HG03378 (cell line): ENCODE data around the gene SCNN1B.
"Not testable (repeated sequence)": the region's sequence is repeated elsewhere in the genome, so short reads cannot be mapped to it uniquely, and the experiment has no call there.

Experiments used
- ATAC-seq: cut with Tn5 transposase; IDR thresholded peaks from one replicate; pipeline ENCODE4 v1.9.1; 2021; ENCODE audit warnings: mild to moderate bottlenecking, moderate library complexity; ENCODE audit not compliant: unreplicated experiment

SCNN1B gene

DNA sequence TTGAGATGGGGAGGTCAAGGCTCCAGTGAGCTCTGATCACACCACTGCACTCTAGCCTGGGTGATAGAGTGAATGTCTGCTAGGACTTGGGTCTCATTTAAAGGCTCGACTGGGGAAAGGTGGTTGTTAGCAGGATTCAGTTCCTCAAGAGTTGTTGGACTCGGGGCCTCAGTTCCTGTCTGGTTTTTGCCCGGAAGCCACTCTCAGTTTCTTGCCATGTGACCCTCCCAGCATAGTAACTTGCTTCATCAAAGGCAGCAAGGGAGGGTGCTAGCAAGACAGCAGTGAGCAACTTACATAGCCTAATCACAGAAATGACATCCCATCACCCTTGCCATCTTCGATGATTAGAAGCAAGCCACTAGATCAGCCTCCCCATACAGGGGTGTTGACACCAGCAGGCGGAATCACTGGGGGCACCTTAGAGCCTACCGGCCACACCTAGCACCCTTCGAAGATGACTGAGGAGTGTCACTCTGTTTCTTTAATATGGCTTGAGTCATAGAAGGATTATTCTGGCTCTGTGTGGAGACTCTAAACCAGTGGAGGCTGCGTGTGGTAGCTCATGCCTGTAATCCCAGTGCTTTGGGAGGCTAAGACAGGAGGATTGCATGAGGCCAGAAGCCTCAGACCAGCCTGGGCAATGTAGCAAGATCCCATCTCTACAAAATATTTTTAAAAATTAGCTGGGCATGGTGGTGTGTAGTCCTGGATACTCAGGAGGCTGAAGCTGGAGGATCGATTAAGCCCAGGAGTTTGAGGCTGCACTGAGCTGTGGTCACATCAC, 13.2 kb upstream of the SCNN1B start:
- no peak for ATAC-seq

DNA sequence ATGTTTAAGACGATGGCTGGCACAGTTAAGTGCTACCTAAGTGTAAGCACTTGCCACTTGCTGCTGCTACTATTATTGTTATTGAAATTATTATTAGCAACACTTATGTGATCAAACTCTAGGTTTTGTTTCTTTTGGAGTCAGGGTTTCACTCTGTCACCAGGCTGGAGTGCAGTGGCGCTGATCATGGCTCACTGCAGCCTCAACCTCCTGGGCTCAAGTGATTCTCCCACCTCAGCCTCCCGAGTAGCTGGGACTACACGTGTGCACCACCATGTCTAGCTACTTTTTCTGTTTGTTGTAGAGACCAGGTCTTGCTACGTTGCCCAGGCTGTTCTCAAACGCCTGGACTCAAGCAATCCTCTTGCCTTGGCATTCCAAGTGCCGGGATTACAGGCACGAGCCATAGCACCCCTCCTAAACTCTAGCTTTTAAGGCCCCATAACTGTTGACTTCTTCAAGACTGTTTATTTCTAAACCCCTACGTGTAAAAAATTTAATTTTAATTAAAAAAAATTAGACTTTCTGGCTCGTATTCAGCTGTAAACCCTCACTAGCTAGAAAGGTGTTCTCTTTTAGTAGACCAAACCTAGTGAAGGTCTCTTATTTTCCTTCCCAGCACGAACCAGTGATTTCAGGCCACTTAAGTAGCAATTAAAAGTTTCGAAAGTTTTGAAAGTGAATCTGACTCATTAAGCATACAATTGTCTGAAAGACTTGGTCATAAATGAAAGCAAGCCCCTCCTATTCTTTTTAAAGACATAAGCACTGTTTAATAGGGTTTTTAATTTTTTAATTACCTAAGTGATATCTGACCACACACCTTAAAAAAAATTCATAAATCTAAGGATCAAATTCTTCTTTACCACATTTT, 11.7 kb upstream of the SCNN1B start:
- ATAC-seq: no peak

DNA sequence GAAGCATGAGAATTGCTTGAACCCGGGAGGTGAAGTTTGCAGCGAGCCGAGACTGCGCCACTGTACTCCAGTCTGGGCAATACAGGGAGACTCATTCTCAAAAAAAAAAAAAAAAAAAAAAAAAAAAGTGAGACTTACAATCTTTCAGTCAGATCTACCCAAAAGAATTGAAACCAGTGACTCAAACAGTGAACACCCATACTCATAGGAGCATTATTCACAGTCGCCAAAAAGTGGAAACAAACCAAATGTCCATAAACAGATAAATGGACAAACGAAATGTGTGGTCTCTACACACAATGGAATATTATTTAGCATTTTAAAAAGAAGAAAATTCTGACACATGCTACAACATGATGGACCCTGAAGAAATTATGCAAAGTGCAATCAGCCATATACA, 9.1 kb upstream of the SCNN1B start:
- peak; percentile 56 for ATAC-seq

DNA sequence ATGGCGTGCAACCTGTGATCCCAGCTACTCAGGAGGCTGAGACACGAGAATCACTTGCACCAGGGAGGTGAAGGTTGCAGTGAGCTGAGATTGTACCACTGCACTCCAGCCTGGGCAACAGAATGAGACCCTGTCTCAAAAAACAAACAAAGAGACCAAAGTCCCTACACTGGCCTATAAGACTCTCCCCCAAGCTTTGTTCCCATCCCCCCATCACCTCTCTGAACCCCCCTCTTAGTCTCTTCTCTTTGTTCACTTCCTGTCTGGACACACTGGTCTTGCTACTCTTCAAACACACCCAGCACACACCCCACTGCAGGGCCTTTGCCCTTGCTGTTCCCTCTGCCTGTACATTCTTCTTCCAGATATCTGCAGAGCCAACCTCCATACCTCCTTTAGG, 7.8 kb upstream of the SCNN1B start:
- ATAC-seq: no peak

DNA sequence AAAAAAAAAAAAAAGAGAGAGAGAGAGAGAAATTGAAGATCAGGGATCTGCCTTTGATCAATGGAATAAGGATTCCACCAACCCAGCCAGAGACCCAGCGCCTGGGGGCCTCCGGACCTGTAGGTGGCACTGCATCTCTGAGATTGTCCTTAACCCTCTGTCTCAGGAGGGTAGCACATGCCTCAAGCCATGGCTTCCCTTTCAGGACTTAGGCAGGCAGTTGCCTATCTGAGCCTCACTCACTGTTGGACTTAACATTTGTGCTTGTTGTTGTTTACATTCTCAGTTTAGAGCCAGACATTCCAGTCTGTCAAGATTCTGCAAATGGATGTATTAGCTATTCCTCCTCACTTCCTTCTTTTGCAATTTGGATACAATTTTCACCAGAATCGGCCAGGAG, 5.1 kb upstream of the SCNN1B start:
- ATAC-seq: no peak

DNA sequence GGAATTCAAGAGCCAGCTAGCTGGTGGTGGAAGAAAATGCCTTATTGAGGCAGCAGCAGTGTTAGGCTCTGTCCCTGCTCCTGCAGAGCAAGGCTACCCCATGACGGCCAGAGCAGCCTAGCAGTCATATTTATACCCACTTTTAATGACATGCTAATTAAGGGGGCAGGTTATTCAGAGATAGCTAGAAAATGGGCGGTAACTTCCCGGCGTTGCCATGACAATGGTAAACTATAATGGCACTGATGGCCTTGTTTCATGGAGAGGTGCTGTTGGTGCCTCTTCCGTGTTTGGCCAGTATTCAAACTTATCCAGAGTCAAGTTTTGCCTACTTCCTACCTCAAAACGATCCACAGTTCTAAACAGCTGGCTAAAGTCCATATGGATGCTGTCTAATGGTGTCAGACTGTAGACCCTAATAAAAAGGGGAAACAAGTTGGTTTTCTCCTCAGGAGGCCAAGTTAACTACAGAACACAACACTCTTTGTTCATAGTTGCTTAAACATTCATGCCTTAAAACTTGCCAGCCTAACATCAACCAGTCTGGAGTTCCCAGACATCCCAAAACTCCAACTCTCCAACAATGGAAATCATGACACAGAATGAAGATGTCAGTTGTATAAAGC, 3.7 kb upstream of the SCNN1B start:
- ATAC-seq: no peak

DNA sequence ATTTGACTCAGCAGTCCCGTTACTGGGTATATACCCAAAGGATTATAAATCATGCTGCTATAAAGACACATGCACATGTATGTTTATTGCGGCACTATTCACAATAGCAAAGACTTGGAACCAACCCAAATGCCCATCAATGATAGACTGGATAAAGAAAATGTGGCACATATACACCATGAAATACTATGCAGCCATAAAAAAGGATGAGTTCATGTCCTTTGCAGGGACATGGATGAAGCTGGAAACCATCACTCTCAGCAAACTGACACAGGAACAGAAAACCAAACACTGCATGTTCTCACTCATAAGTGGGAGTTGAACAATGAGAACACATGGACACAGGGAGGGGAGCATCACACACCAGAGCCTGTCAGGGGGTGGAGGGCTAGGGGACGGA, 2.3 kb upstream of the SCNN1B start:
- ATAC-seq: not testable (repeated sequence)

DNA sequence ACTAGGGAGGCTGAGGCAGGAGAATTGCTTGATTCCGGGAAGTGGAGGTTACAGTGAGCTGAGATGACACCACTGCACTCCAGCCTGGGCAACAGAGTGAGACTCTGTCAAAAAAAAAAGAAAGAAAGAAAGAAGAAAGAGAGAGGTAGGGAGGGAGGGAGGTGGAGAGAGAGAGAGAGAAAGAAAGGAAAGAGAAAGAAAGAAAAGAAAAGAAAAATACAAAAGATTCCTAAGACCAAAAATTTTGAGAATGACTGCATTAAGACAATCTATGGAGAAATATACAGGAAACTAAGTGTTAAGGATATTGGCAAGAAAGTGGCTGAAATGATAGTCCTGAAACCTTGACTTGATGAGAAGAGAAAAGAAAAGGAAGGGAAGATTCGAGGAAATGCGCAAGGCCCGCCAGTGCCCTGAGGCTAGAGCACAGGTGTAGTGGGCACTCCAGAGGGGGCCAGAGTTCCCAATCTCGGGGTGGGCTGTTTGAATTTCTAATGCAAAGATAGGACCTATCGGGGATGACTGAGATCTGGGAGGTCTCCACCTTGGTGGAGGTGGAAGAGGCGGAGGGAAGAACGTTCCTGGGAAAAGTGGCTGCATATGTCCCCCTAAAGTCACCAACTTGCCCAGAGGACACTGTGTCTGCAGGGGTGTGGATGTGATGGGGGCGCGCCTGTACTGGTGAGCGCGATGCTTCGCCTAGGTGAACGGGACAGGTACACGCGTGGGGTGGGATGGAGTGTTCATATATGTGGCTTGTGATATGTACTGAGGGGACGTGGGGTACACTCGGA, 654 bp upstream of the SCNN1B start:
- no peak for ATAC-seq

DNA sequence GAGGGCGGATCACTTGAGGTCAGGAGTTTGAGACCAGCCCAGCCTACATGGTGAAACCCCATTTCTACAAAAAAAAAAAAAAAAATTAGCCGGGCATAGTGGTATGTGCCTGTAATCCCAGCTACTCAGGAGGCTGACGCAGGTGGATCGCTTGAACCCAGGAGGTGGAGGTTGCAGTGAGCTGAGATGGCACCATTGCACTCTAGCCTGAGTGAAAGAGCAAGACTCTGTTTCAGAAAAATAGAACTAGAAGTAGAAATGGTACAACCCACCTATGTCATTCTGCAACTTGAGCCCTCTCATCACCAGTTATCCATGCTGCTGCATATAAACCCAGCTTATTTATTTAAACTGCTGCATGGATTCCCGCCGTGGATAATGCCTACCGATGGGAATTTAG, 1.6 kb downstream of the SCNN1B start:
- ATAC-seq: no peak

DNA sequence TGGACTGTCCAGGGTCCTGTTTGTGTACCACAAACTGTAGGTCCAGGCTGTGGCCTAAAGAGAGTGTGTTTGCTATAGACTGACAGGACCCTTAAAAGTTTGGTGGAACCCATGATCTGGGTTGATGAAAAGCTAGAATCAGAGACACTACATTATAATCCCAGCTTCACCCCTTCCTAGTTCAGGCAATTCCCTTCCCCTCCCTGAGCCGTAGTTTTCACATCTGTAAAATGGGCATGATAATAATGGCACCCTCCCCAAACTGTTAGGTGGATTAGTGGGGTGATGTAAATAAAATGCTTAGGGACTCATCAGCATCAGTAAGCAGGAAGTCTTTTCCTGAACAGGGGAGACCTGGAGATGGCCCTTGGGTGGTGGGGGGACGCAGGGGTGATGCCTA, 2.5 kb downstream of the SCNN1B start:
- no peak for ATAC-seq

DNA sequence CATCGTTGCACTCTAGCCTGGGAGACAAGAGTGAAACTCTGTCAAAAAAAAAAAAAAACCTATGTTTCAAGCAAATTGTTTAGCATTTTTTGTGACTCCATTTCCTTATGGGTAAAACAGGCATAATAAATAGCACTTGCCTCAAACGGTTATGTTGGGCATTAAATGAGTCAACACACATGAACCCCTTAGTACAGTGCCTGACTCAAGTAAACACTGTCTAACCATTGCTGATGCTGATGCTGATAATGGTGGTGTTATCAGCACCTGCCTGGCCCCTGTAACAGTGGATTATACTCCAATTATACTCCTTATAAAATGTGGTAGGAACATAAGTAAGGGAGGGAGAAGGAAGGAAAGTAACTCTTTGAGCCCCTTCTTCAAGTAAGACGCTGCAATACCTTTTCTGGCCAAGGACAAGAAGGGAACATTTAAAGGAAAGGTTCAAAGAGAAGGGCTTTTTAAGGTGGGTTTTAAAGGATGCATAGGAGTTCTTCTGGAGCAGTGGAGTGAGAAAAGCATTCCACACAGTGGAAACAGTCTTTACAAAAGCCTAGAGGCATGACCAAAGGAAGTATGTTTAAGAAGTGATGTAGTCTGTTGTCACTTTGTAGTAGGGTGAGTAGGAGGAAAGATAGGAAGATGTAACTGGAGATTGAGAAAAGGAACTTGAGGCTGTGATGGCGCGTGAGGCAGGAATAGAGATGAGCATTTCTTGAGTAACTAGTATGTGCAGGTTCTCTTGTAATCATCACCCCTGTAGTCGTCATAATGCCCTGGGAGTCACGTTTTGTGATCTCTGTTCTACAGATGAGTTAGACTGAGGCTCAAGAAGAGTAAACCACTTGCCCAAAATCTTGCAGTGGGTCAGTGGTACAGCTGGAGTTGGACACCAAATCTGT, 4.3 kb downstream of the SCNN1B start:
- no peak for ATAC-seq

DNA sequence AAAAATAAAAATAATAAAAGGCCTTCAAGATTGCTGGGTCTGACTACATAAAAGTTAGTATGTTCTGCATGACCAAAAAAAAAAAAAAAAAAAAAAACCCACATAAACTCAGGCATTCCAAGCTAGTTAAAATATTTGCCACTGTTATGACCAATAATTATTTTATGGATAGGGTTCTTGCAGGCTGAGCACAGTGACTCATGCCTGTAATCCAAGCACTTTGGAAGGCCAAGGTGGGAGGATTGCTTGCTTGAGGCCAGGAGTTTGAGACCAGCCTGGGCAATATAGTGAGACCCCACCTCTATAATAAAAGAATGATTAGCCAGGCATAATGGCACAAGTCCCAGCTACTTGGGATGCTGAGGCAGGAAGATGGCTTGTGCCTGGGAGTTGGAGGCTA, 8.1 kb downstream of the SCNN1B start:
- no peak for ATAC-seq

DNA sequence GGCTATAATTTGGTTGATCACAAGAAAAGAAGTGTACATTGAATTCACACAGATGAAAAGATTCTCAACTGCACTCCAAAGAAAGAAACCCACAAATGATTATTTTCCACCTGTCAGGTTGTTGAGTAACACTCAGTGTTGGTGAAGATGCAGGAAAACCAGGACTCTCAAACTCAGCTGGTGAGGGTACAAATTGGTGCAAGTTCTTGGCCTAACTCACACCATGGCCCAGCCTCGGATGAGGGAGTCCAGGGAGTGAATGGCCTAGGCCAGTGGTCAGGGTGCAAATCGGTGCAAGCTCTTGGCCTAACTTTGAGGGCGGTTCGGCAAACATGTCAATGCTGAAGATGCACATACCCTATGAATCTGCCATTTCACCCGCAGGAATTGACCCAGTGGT, 8.6 kb downstream of the SCNN1B start:
- no peak for ATAC-seq

DNA sequence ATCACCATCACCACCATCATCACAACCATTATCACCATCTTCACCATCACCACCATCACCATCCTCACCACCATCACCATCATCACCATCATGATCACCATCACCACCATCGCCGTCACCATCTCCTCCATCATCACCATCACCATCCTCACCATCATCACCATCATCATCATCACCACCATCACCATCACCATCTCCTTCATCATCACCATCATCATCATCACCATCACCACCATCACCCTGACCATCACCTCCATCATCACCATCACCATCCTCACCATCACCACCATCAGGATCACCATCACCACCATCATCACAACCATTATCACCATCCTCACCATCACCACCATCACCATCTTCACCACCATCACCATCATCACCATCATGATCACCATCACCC, 14.1 kb downstream of the SCNN1B start:
- no peak for ATAC-seq

DNA sequence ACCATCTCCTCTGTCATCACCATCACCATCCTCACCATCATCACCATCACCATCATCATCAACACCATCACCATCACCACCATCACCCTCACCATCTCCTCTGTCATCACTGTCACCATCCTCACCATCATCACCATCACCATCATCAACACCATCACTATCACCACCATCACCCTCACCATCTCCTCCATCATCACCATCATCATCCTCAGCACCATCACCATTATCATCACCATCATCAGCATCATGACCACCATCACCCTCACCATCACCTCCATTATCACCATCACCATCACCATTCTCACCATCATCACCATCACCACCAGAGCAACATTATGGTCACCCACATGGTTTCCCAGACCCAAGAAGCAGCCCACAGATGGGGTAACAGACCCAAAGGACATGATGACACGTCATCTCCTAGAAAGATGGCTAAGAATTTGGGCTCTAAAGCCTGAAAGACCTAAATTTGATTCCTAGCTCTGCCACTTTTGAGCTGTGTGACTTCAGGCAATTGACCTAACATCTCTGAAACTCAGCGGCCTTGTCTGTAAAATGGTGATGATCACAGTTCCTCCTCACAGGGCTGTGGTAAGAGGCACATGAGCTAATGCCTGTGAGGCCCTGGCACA, 14.6 kb downstream of the SCNN1B start:
- ATAC-seq: no peak

DNA sequence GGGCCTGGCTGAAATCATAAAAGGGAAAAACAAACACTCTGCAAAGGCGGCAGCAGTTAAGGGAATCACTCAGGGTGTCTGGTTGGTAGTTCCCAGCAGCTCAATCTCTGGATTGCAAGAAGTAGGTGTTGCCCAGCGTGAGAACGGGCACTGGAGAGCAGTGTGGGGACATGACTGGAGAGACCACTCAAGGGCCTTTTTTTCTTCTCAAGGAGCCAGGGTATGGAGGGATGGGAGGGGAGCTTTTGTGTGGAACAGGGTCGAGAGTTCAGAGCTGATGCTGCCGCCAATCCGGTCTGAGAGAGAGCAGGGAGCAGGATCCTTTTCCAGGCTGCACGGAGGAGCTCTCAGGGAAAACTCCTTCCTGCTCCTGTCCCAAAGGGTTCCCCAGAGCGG, 15.2 kb downstream of the SCNN1B start:
- no peak for ATAC-seq

DNA sequence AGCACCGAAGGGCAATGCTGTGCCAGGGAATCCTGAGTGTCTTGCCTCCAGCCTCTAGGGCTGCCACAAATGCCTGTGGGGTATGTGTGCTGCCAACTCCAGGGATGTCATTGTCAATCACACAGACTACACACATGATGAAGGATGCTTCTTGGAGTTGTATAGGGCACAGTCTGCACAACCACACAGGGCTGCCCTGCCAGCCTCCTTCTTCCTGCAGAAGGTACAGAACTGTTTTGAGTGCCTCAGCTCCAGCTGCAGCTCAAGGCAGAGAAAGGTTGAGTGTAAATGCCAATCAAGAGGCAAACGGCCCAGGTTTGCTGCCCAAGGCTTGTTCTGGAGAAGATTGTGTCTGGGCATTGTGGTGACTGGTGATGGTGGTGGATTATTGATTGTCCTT, 15.6 kb downstream of the SCNN1B start:
- no peak for ATAC-seq

DNA sequence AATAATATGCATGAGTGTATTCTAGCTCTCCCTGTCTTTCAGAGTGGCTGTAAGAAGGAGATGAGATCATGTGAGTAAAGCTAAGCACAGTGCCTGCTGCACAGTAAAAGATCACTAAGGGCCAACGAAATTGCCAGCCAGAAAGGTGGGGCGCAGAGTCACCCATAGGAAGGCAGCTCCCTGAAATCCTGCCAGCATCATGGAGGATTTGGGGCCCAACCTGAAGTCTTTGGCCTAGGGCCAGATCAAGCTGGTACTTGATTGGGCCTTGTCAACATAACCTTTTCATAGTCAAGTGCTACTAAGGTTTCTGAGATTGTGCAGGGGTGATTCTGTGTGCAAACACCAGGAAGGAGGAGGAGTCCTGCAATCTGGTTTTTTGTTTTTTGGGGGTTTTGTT, 16.5 kb downstream of the SCNN1B start:
- ATAC-seq: no peak

DNA sequence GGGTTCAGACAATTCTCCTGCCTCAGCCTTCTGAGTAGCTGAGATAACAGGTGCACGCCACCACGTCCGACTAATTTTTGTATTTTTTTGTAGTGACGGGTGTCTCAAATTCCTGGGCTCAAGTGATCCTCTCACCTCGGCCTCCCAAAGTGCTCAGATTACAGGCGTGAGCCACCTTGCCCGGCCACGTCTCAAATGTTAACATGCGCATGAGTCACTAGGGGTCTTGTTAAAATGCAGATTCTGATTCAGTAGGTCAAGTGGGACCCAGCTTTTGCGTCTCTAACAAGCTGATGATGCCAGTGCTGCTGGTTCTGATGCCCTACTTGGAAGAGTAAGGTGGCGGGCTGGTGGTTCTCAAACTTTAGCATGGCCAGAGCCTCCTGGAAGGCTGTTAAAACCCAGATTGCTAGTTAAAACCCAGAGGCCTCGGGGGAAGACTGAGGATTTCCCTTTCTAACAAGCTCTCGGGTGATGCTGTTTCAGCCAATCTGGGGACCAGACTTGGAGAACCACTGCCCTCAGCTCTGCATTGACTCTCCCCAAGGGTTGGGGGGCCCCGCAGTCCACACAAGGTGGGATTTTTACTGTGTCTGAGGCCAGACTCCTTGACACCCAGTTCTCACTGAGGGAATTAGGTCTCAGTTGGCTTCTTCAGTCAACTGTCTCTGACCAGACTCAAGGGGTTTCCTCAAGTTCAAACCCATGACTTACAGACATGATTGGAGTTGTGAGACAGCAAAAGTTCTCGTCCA, 17.9 kb downstream of the SCNN1B start:
- no peak for ATAC-seq
